NCI-H69 (cell line): ENCODE results near the gene SLC12A4.

ENCODE experiments used
- DNase-seq: peaks from one replicate; lab custom pipeline; 2025; lab: John Stamatoyannopoulos, UW

The SLC12A4 gene

GRCh38 chr16:67963292-67963661 lies 5.2 kb downstream of the SLC12A4 start:
- DNase-seq: no peak

GRCh38 chr16:67962135-67962534 lies 6.3 kb downstream of the SLC12A4 start:
- no peak for DNase-seq

- peak; percentile 98 for DNase-seq
These were observed 6.9 kb downstream of the SLC12A4 start for GRCh38 chr16:67961551-67961957.

- DNase-seq: no peak
These were observed 8.7 kb downstream of the SLC12A4 start for GRCh38 chr16:67959536-67960329.

- DNase-seq: no peak
These were observed 10.8 kb downstream of the SLC12A4 start for GRCh38 chr16:67957622-67958021.

GRCh38 chr16:67954421-67955196 lies 13.8 kb downstream of the SLC12A4 start:
- DNase-seq: no peak

GRCh38 chr16:67953641-67954375 lies 14.6 kb downstream of the SLC12A4 start:
- no peak for DNase-seq

- DNase-seq: no peak
These were observed 17.0 kb downstream of the SLC12A4 start for GRCh38 chr16:67951485-67951884.

GRCh38 chr16:67950335-67950843 lies 18.0 kb downstream of the SLC12A4 start:
- no peak for DNase-seq

GRCh38 chr16:67949645-67950044 lies 18.8 kb downstream of the SLC12A4 start:
- DNase-seq: no peak

GRCh38 chr16:67948015-67948414 lies 20.4 kb downstream of the SLC12A4 start:
- DNase-seq: no peak

- no peak for DNase-seq
These were observed 21.4 kb downstream of the SLC12A4 start for GRCh38 chr16:67946966-67947558.

GRCh38 chr16:67946128-67946569 lies 22.3 kb downstream of the SLC12A4 start:
- DNase-seq: no peak

- no peak for DNase-seq
These were observed 23.0 kb downstream of the SLC12A4 start for GRCh38 chr16:67945392-67945933.

- DNase-seq: no peak
These were observed 23.6 kb downstream of the SLC12A4 start for GRCh38 chr16:67944690-67945391.

- no peak for DNase-seq
These were observed 24.6 kb downstream of the SLC12A4 start, which contains the start of gene LCAT for GRCh38 chr16:67943619-67944504. TSS of gene LCAT (minus strand) at chr16:67944120. CDS start at chr16:67944101, 19 bp downstream.

GRCh38 chr16:67943256-67943618 lies 25.2 kb downstream of the SLC12A4 start:
- no peak for DNase-seq

- no peak for DNase-seq
These were observed 25.8 kb downstream of the SLC12A4 start for GRCh38 chr16:67942510-67943255.

GRCh38 chr16:67942200-67942509 lies 26.3 kb downstream of the SLC12A4 start:
- DNase-seq: peak; percentile 38
